ENCODE measurements around the gene SLC7A1. TPM values are rescaled to one million over a fixed set of nuclear protein-coding genes. Genes with fewer than 3 reads are reported as not detected.

The SLC7A1 gene
- total and polyA plus RNA-seq, 4 donors: 0.90 to 22.6 (median 1.4) TPM

GRCh38 chr13:29527916-29528315 is 67.6 kb downstream of the SLC7A1 start (continued):
- no peak for TF ChIP-seq REST (IDR thresholded peaks at IDR 0.05)

- no peaks in the 10 kb centered on the region for H3K27me3 ChIP-seq (ENCODE audit: control insufficient read depth in 4 of 4, insufficient read depth in 4 of 4, low read length in 3 of 4)
- DNase-seq (ENCODE audit: low spot score): no peak
- no peak overlapping the region for H3K4me3 ChIP-seq (ENCODE audit: low read depth in 1 of 3, low read length in 3 of 3)
- H3K36me3 ChIP-seq (ENCODE audit: control insufficient read depth in 4 of 4, insufficient read depth in 3 of 4, low read depth in 1 of 4, low read length in 3 of 4): peaks cover 0 to 4% (median under 1%) of the 10 kb centered on the region in 4 donors
- no peak overlapping the region for H3K27ac ChIP-seq (ENCODE audit: low read depth in 1 of 2, low read length in 2 of 2)
- WGBS: 95% methylated on average over 8 of the region's 8 CpGs
- TF ChIP-seq NR2F2 (IDR thresholded peaks at IDR 0.05) (no peak), TAF1 (conservative IDR thresholded peaks at IDR 0.05) (no peak), HNF4G (IDR thresholded peaks at IDR 0.05) (no peak), JUND (IDR thresholded peaks at IDR 0.05) (no peak), FOXA1 (IDR thresholded peaks at IDR 0.05) (no peak), RAD21 (IDR thresholded peaks at IDR 0.05) (no peak), MAX (IDR thresholded peaks at IDR 0.05) (no peak)
- H3K9me3 ChIP-seq (ENCODE audit: control insufficient read depth in 4 of 4, low read length in 3 of 4): no peaks in the 10 kb centered on the region
- H3K4me1 ChIP-seq (ENCODE audit: control insufficient read depth in 4 of 4, insufficient read depth in 4 of 4, low read length in 3 of 4): no peaks in the 10 kb centered on the region
- no peak overlapping the region for H3K9ac ChIP-seq (ENCODE audit: low read depth in 1 of 2, low read length in 2 of 2)
These were observed 68.0 kb downstream of the SLC7A1 start for GRCh38 chr13:29527511-29527910.

- Histone ChIP-seq H3K36me3 (ENCODE audit: control insufficient read depth in 4 of 4, insufficient read depth in 3 of 4, low read depth in 1 of 4, low read length in 3 of 4) (peaks cover 0 to 3% (median under 1%) of the 10 kb centered on the region in 4 donors), H3K27me3 (ENCODE audit: control insufficient read depth in 4 of 4, insufficient read depth in 4 of 4, low read length in 3 of 4) (no peaks in the 10 kb centered on the region), H3K4me3 (ENCODE audit: low read depth in 1 of 3, low read length in 3 of 3) (no peak overlapping the region), H3K4me1 (ENCODE audit: control insufficient read depth in 4 of 4, insufficient read depth in 4 of 4, low read length in 3 of 4) (no peaks in the 10 kb centered on the region), H3K9me3 (ENCODE audit: control insufficient read depth in 4 of 4, low read length in 3 of 4) (no peaks in the 10 kb centered on the region), H3K9ac (ENCODE audit: low read depth in 1 of 2, low read length in 2 of 2) (no peak overlapping the region), H3K27ac (ENCODE audit: low read depth in 1 of 2, low read length in 2 of 2) (no peak overlapping the region)
- WGBS: 94% methylated on average over 14 of the region's 14 CpGs
- no peak for DNase-seq (ENCODE audit: low spot score)
- no peak for TF ChIP-seq REST (IDR thresholded peaks at IDR 0.05)
- no peak for TF ChIP-seq JUND (IDR thresholded peaks at IDR 0.05)
- TF ChIP-seq SP1 (IDR thresholded peaks at IDR 0.05): no peak
- no peak for TF ChIP-seq MAX (IDR thresholded peaks at IDR 0.05)
- TF ChIP-seq FOXA1 (IDR thresholded peaks at IDR 0.05): no peak
- no peak for TF ChIP-seq ATF3 (IDR thresholded peaks at IDR 0.05)
- TF ChIP-seq ZBTB33 (IDR thresholded peaks at IDR 0.05): no peak
- no peak for TF ChIP-seq HNF4A (conservative IDR thresholded peaks at IDR 0.05)
- TF ChIP-seq RAD21 (IDR thresholded peaks at IDR 0.05): no peak
- no peak for TF ChIP-seq CTCF (IDR thresholded peaks at IDR 0.05; ENCODE audit: low read depth, low read length, missing input control)
- TF ChIP-seq HNF4G (IDR thresholded peaks at IDR 0.05): no peak
- TF ChIP-seq EGR1 (IDR thresholded peaks at IDR 0.05; ENCODE audit: low read depth in 2 of 2): no peak
- no peak for TF ChIP-seq FOXA2 (IDR thresholded peaks at IDR 0.05)
- TF ChIP-seq GABPA (IDR thresholded peaks at IDR 0.05 in 1 of 2, conservative IDR thresholded peaks at IDR 0.05 in 1 of 2): no peak
- no peak for TF ChIP-seq RXRA (IDR thresholded peaks at IDR 0.05)
- no peak for TF ChIP-seq YY1 (IDR thresholded peaks at IDR 0.05)
These were observed 68.7 kb downstream of the SLC7A1 start for GRCh38 chr13:29526741-29527140.
